Cardiac septum (tissue), 1 donor: ENCODE results near the gene ITGA11. TPM values are rescaled to one million over a fixed set of nuclear protein-coding genes. Genes with fewer than 3 reads are reported as not detected.

Source experiments
- DNase-seq: peaks from one replicate; pipeline ENCODE4 v3.0.0-alpha.2; 2020; ENCODE audit warnings: low spot score
- intact Hi-C: fragments of 100-400 bp; cut with DNase I; formaldehyde crosslinking; loops from one replicate; pipeline ENCODE4 v1.14.0; 2022
- total RNA-seq: library from RNA; stranded (reverse); fragmentation: NEBNext Ultra II Directional; extraction: Animal tissue kit (Norgen Biotek cat#: 25700); gene quantifications from one replicate; pipeline ENCODE4 v1.2.1, GENCODE V29; 2021
- donor health status: DM: no; HTN: no; CAD: no.

ITGA11 gene
- total RNA-seq, 1 donor from 2014 or later: 9.3 TPM

DNA sequence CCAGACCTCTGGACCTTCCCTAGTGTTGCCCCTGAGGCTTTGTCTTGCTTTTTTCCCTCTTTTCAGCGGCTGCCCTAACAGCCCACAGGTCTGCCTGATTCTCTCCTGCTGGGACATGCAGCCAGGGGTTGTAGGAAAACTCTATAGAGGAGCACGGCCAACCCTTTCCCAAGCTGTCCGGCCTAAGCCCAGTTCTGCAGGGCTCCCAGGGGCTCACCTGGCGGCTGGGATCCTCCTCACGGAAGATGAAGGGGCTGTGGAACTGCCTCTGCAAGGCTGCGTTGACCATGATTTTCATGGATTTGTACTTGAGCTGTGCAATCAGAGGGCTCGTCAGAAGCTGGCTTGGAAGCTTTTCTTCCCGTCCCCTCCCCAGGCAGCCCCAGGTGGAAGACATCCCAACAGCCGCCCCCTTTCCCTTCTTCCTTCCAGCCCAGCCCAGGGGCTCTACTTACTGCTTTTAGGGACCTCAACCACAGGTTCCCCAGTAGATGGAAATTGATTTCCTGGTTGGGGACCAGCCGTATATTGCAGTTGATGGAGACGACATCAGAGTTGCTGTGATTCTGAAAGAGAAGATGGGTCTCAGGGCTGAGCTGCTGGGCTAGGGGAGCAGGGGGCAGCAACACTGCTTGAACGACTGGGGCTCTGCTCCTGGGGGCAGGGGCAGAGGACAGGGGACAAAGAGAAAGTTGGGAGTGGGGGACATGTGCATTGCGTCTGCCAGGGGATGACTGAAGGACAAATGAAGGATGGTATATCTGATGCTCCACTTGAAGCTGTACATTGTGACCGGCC lies 124.6 kb downstream of the ITGA11 start:
- DNase-seq: no peak
- intact Hi-C loops: loop anchor here (2.0 to 5.0 kb wide), 4 partner anchors 55 to 370 kb away; no protein-coding TSS in a partner anchor

DNA sequence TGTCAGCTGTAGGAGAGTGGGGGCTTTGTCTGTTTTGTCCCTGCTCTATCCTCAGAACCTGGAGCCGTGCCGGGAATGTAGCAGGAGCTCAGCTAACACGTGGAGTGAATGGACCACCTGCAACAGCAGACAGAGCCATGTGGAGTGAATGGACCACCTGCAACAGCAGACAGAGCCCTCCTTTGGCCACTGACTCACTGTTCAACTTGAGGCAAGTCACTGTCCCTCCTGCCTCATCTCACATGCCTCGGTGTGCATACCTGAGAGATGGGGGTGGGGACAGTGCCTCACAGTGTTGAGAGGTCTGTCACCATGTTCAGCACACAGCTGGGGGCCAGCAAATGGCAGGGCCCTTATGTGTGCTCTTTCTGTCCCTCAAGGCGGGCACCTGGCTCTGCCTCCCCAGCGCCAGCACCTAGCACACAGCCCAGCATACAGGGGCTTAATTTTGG lies 126.5 kb downstream of the ITGA11 start:
- intact Hi-C loops: loop anchor here (5.0 kb wide), 2 partner anchors 62 to 372 kb away; no protein-coding TSS in a partner anchor
- DNase-seq: no peak

DNA sequence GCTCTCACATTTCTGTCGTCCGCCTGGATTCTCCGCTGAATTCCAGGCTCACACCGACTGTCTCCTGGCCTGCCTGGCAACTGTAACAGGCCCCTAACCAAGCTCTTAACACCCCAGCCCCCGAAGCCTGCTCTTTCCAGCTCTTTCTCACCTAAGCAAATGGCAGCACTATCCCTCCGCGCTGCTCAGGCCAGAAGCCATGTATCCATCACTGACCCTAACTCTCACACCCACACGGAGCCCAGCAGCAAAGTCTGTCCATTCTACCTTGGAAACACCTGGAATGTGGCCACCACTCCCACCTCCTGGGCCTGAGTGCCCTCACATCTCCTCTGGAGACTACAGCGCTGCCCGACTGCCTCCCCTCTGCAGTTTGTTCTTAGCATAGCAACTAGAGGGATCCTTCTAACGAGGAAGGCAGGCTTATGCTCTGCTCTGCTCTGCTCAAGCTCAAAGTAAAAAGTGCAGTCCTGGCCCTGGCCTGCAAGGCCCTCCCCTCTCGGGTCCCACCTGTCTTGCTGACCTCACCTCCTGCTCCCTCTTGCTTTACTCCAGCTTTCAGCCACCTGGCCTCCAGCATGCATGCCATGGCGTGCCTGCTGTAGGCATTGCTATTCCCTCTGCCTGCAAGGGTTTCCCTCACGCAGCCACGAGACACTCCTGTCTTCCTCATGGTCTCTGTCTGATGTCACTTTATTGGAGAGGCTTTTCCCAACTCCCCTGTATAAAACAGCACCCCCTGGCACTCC lies 127.2 kb downstream of the ITGA11 start:
- no peak for DNase-seq
- intact Hi-C loops: loop anchor here (5.0 kb wide), 2 partner anchors 63 to 373 kb away; no protein-coding TSS in a partner anchor

DNA sequence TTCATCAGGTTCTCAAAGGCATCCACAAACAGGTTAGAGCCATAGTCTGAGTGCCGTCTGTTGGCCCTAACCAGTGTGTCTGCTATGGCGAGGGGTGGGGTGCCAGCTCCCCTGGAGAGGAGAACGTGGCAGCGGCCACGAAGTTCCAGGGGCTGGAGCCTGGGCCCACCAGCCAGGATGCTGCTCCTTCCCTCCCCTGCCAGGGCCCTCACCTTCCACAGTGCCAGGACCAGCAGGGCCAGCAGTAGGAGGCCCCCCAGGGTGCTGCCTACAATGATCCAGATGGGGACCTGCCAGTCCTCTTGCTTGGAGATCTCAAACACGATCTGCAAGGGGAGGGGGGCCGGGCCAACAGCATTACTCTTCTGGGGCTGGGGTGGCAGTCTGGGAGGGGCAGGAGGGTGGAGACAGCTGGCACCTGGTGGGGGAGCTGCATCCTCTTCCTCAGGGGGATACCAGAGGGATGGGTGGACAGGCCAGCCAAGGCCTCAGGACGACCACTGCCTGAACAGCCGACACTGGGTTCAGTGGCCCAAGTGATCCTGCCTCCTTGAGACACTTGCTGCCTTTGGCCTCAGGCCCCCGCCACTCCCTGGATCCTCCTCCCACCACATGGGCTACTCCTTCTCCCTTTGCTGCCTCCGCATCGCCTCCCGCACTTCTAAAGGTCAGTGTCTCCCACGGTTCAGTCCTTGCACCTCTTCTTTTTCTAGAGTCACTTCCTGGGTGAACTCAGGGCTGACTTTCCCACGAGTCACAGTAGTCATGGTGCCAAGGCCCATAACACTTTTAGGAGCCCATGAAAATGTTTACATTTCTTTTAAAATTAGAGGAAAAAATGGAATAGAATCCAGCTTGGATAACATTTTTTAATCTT lies 128.2 kb downstream of the ITGA11 start:
- no peak for DNase-seq
- intact Hi-C loops: no loop called here

DNA sequence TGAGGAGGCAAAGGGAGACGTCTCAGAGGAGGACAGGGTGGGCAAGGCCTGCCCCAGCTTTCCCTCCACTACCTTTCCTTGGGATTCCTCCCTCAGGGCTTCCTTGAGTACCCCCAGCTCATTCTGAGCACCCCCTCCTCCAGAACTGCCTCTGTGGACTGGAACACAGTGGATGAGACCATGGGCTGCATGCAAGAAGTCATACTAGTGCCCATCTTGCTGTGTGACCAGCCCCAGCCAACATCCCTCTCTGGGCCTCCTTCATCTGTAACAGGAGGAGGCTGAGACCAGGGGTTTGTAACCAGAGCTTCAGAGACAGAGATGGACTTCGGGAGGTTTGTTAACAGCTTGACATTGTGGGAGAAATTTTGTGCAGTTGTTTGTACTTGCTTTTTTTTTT lies 128.8 kb downstream of the ITGA11 start:
- intact Hi-C loops: no loop called here
- DNase-seq: no peak

DNA sequence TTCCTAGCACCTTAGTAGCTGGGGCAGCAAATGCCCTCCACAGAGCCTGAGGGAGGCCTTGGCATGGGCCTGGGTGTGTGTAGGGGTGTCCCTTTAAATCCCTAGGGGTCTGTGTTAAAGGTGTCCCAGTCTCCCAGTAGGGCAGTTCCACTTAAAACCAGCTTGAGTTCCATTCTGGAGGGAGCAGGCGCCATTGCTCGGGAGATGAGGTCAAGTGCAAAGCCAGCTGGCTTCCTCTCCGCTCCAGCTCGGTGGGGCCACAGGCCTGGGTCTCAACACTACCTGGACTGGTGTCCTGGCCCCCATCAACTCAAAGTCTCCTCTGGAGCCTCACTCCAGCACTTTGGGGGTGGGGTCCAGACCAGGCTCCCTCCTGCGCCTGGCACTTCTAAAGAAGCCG lies 129.2 kb downstream of the ITGA11 start:
- intact Hi-C loops: no loop called here
- DNase-seq: no peak

DNA sequence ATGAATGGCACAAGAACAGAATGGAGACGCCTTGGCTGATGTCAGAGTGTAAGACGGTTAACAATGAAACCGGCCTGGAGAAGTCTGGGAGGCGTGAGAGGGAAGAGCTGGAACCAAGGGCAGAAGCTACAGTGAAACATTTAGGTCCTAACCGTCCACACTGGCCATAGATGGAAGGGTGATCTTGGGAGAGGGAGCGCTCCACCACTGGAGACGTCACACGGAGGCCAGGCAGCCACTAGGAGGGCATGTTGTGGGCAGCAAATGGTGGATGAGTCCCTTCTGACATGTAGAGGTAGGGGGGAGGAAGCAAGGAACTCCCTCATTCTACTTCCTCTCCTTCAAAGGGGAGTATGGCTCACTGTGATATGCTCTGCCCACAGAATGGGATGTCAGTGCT lies 130.7 kb downstream of the ITGA11 start:
- intact Hi-C loops: no loop called here
- no peak for DNase-seq

DNA sequence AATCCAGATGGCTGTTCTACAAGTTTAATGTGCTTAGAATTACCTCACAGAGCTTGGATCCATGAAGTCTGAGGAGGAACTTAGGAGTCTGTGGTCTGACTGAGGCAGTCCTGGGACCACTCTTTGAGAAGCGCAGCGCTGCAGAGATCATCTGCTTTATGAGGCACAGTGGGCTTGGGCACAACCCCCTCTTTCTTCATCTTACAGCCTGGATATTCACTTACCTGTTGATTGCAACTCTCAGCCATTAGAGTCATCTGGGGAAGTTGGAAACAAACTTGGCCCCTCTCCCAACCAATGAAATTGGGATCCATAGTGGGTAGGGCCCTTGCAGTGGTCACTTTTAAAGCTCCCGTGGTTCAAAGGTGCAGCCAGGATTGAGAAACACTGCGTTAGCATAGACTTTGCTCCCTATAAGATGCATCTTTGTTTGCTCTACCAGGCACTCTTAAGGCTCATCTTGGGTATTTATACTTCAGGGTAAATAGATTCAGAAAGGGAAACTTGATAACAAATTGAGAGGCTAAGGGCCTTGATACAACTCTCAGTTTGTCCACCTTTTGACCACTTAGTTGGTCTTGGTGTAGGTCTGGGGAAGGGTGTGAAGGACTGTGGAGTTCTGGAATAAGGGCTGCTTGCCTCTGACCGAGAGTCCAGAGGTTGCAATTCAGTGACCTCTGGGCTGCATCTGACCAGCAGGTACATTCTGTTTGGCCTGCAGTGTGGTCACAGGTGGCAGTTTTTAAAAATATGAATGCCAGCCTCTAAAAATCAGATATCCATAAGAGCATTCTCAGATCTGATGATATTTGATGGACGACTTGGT lies 131.6 kb downstream of the ITGA11 start:
- DNase-seq: no peak
- intact Hi-C loops: no loop called here

DNA sequence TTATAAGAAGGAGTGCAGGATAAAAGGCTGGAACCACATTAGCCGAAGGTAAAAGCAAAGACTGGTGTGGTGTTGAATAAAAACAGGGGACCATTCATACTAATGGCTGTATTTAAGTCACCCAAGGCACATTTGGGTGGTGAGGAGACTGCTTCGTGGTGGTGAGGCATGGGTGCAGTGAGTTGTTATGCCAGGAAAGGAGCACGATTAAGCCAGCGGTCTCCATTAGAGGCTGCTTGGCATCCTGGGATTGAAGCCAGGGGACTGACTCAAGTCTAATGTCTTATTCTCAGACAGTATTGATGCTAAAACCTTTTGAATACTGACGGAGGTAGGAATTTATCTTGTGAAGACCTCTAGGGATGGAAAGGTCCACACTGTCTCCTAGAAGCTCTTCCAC lies 132.5 kb downstream of the ITGA11 start:
- intact Hi-C loops: no loop called here

DNA sequence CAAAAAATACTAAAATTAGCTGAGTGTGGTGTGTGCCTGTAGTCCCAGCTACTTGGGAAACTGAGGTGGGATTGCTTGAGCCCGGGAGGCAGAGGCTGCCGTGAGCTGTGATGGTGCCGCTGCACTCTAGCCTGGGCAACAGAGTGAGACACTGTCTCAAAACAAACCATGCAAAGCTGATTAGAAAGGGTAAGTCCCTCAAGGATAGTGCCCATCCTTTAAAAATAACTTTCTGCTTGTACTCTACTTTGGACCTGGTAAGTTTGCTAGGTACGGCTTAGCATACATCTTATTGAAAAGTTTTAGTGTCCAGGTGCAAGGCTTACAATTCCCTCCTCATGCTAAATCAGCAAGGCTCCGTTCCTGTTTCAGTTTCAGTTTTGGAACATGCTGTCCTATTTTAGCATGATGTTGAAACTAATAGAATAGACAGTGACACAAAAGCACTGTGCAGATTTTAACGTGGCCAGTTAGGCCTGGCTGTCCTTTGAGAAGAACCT lies 133.0 kb downstream of the ITGA11 start:
- no peak for DNase-seq
- intact Hi-C loops: no loop called here

More for the DNA sequence above, 132.5 kb downstream of the ITGA11 start:
- DNase-seq: no peak

DNA sequence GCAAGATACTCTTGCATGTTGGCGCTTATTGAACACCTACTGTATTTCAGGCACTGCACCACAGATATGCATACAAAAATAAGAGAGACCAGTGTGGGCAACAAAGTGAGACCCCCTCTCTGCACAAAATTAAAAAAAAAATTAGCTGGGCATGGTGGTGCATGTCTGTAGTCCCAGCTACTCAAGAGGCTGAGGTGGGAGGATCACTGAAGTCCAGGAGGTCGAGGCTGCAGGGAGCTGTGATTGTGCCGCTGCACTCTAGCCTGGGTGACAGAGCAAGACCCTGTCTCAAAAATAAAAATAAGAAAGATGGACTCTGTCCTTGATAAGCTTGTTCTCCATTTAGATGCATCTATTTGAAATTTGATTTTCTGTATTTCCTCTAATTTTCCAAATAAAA lies 133.6 kb downstream of the ITGA11 start:
- DNase-seq: no peak
- intact Hi-C loops: no loop called here

DNA sequence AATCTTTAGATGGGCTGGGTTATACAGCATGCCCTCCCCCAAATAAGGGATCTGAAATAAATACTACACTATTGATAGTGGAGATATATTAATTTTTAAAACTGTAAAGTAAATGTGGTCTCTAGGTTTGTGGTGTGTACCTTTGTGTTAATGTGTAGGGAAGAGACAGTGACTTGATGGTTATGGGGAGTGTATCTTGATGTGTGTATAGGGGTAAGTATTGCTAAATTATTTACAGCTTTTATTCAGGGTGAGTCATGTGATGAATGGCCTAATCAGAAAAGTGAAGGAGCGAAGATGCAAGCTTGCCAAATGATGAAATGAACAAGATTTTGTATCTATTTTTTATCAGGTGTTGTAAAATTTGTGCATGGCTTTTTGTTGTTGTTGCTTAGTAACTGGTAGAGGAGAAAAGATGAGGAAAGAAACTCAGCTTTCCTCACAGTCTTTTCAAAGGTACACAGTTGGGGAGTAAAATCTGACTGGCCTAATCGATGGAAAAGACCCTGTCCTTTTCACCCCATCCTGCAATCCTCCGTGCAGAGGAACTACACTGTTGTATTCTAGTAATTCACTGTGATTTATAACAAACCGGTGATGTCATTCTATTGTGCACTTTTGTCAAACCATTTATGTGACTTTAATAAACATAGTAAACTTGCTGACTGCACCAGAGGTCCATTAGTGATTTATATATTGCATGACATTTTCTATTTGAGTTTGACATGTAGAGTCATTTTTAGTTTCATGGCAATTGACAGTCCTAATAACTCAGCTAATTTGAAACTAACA lies 136.8 kb downstream of the ITGA11 start:
- DNase-seq: no peak
- intact Hi-C loops: no loop called here

DNA sequence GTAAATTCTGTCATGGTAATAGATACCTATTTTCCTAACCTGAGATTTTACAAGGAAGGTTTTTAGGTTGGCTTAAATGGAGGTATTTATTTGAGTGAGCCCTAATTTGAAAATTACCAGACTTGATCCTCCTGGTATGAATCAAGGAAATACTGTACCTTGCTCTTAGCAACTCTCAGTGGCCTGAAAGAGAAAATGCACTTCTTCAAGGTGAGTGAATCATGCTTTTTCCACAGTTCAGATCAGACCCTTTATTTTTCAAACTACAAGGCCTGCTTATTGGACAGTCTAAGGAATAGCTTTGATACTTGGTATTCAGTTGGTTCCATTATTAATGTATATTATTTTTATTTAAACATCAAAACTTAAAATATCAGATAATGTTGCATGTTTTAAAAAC lies 139.0 kb downstream of the ITGA11 start:
- intact Hi-C loops: no loop called here

DNA sequence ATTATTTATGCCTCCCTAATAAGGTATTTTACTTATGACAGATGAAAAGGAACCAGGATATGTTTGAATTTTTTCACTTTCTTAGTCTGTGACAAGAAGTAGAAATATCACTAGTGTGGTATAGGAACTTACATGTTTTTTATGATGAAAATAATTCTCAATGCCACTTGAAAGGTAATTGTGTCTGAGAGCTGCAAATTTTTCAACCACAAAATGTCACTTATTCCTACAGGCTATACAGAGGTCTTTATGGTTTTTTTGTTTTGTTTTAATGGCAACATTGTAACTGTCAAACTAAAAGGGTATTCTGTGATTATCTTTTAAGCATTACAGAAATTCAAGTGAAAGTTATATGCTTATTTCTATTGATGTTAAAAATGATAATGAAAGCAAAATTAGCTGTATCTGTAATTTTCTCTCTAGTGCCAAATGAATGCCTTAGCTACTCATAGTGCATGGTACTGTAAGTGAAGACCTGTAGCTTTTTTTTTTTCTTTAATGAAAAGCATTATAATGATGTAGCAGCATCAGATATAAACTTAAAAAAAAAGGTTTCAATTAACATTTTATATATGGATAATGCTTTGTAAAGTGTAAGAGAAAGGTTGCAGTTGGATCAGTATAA lies 139.7 kb downstream of the ITGA11 start:
- no peak for DNase-seq
- intact Hi-C loops: no loop called here

More for the DNA sequence above, 139.0 kb downstream of the ITGA11 start:
- no peak for DNase-seq

DNA sequence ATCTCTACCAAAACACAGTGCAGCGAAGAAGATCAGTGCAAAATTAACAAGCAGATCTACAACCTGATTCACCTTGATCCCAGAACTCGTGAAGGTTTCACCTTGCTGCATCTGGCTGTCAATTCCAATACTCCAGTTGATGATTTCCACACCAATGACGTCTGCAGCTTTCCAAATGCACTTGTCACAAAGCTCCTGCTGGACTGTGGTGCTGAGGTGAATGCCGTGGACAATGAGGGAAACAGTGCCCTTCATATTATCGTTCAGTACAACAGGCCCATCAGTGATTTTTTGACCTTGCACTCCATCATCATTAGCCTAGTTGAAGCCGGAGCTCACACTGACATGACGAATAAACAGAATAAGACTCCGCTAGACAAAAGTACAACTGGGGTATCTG lies 141.2 kb downstream of the ITGA11 start:
- intact Hi-C loops: no loop called here

DNA sequence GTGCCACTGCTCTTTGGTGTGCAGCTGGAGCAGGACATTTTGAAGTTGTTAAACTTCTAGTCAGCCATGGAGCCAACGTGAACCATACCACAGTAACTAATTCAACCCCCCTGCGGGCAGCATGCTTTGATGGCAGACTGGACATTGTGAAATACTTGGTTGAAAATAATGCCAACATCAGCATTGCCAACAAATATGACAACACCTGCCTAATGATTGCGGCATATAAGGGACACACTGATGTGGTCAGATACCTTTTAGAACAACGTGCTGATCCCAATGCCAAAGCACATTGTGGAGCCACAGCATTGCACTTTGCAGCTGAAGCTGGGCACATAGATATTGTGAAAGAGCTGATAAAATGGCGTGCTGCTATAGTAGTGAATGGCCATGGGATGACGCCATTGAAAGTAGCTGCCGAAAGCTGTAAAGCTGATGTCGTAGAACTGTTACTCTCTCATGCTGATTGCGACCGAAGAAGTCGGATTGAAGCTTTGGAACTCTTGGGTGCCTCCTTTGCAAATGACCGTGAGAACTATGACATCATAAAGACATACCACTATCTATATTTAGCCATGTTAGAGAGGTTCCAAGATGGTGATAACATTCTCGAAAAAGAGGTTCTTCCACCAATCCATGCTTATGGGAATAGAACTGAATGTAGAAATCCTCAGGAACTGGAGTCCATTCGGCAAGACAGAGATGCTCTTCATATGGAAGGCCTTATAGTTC lies 142.2 kb downstream of the ITGA11 start:
- DNase-seq: no peak
- intact Hi-C loops: no loop called here

More for the DNA sequence above, 141.2 kb downstream of the ITGA11 start:
- DNase-seq: no peak

DNA sequence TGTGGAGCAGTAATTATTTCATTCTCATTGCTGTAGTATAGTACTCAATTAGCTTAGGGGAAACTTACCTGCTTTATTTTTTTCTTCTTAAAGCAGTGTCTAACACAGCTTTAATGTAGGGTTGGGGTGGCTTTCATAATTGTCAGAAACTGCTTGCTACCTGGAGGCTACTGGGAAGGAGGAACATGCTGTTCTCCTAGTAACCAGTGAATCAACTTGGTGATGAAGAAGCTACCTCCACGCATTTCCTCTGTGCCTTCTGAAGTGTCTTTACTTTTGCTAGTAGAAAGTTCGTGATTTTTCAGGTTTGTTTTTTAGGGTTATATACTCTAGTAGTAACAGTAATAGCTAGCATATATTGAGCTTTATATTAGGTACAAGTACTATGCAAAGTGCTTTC lies 142.9 kb downstream of the ITGA11 start:
- intact Hi-C loops: no loop called here
- DNase-seq: no peak
